ENCODE measurements around the gene OCIAD1.
"Not testable (repeated sequence)": the region's sequence is repeated elsewhere in the genome, so short reads cannot be mapped to it uniquely, and the experiment has no call there.

The OCIAD1 gene

DNA sequence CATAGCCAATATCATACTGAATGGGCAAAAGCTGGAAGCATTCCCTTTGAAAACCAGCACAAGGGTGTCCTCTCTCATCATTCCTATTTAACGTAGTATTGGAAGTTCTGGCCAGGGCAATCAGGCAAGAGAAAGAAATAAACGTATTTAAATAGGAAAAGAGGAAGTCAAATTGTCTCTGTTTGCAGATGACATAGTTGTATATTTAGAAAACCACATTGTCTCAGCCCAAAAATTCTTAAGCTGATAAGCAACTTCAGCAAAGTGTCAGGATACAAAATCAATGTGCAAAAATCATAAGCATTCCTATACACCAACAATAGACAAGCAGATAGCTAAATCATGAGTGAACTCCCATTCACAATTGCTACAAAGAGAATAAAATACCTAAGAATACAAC lies 9.5 kb upstream of the OCIAD1 start:
- not testable (repeated sequence) for H3K79me1 ChIP-seq (ENCODE audit: low read length); H2AK5ac ChIP-seq (ENCODE audit: low read length); H3K36me3 ChIP-seq (ENCODE audit: control insufficient read depth, insufficient read depth, low read length); H3K4me3 ChIP-seq (ENCODE audit: low read length); H3K4me1 ChIP-seq (ENCODE audit: control insufficient read depth, low read depth, low read length); H3K56ac ChIP-seq (ENCODE audit: low read length); H2BK15ac ChIP-seq (replicated peaks; ENCODE audit: low read depth); H2BK120ac ChIP-seq (ENCODE audit: low read depth, low read length); H4K8ac ChIP-seq (ENCODE audit: low read depth, low read length); H3K23ac ChIP-seq (ENCODE audit: low read length); DNase-seq; H3K79me2 ChIP-seq (ENCODE audit: control insufficient read depth, insufficient read depth, low read length); H3K27ac ChIP-seq (ENCODE audit: low read depth, low read length); H3K18ac ChIP-seq (ENCODE audit: low read length); H3K4me2 ChIP-seq (ENCODE audit: low read length); H4K5ac ChIP-seq (ENCODE audit: low read length); H3K9ac ChIP-seq (ENCODE audit: low read length); H3K27me3 ChIP-seq (ENCODE audit: insufficient read depth, low read length, poor library complexity); H2BK5ac ChIP-seq (ENCODE audit: low read length); H3K4ac ChIP-seq (ENCODE audit: low read depth, low read length)
- WGBS (ENCODE audit: extremely low coverage, insufficient coverage, low lambda C conversion rate): no CpG with 5 or more reads among the region's 2 CpGs

DNA sequence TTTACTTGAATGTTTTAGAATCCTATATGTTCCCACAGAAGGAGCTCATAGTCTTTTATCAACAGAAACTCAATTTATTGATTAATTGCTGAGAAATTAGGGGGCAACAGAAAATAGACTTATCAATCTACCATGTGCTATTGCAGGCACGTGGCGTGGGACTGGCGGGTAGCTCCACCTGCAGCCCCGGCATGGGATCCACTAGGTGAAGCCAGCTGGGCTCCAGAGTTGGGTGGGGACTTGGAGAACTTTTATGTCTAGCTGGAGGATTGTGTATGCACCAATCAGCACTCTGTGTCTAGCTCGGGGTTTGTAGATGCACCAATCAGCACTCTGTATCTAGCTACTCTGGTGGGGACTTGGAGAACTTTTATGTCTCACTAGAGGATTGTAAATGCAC lies 3.3 kb upstream of the OCIAD1 start:
- no peak for DNase-seq
- Histone ChIP-seq H3K36me3 (ENCODE audit: control insufficient read depth, insufficient read depth, low read length) (no peaks in the 10 kb centered on the region), H3K27me3 (ENCODE audit: insufficient read depth, low read length, poor library complexity) (no peaks in the 10 kb centered on the region), H3K56ac (ENCODE audit: low read length) (no peak overlapping the region), H2AK5ac (ENCODE audit: low read length) (no peak overlapping the region), H3K18ac (ENCODE audit: low read length) (no peak overlapping the region), H3K4me3 (ENCODE audit: low read length) (no peak overlapping the region), H3K23ac (ENCODE audit: low read length) (no peak overlapping the region), H2BK5ac (ENCODE audit: low read length) (no peak overlapping the region), H3K9ac (ENCODE audit: low read length) (no peak overlapping the region), H3K4me1 (ENCODE audit: control insufficient read depth, low read depth, low read length) (no peaks in the 10 kb centered on the region), H3K79me2 (ENCODE audit: control insufficient read depth, insufficient read depth, low read length) (peaks cover 12% of the 10 kb centered on the region), H4K8ac (ENCODE audit: low read depth, low read length) (no peak overlapping the region), H2BK120ac (ENCODE audit: low read depth, low read length) (no peak overlapping the region), H3K4me2 (ENCODE audit: low read length) (no peak overlapping the region), H2BK15ac (replicated peaks; ENCODE audit: low read depth) (no peak overlapping the region), H4K5ac (ENCODE audit: low read length) (no peak overlapping the region), H3K27ac (ENCODE audit: low read depth, low read length) (no peak overlapping the region), H3K4ac (ENCODE audit: low read depth, low read length) (no peak overlapping the region), H3K79me1 (ENCODE audit: low read length) (no peaks in the 10 kb centered on the region)
- no CpG with 5 or more reads among the region's 5 CpGs for WGBS (ENCODE audit: extremely low coverage, insufficient coverage, low lambda C conversion rate)

DNA sequence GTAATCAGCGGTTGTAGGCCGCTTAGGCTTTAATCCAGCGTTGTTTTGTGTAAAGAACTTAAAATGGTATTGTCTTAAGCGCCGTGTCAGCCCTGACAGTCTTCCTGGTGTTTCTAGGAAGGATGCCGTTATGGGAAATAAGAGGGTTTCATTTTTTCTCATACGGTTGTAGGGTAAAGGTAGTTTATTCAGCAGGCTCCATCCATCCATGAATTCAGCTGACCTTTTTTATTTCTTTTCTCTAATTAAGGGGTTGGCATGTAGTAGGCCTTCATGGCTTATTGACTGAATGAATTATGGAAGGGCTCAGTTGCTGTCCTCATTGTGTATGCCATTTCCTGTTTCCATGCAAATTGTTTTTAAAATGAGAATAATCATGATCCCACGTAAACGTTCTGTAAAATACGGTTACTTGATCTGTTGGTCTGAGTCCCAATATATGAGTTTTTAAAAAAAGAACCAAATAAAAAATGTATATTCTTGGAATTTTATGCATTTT lies 693 bp downstream of the OCIAD1 start:
- no peaks in the 10 kb centered on the region for H3K27me3 ChIP-seq (ENCODE audit: insufficient read depth, low read length, poor library complexity)

DNA sequence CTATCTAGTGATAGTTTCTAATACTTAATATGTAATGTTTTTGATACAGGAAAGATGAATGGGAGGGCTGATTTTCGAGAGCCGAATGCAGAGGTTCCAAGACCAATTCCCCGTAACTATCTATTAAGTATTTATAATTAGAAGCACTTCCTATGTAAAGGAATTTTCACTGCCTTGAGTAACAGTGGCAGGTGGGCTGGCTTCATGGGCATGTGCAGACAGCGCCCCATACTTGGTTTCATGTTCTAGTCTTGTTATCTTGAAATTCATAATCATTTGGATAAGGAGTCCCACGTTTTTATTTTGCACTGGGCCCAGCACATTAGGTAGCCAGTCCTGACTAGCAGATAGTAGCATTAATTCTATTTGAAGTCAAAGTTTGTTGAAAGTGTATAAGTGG lies 1.7 kb downstream of the OCIAD1 start:
- H3K27me3 ChIP-seq (ENCODE audit: insufficient read depth, low read length, poor library complexity): no peaks in the 10 kb centered on the region
- peaks cover 2% of the 10 kb centered on the region for H3K36me3 ChIP-seq (ENCODE audit: control insufficient read depth, insufficient read depth, low read length)
- no peak overlapping the region for H2BK5ac ChIP-seq (ENCODE audit: low read length)
- no peak overlapping the region for H2BK15ac ChIP-seq (replicated peaks; ENCODE audit: low read depth)
- H2AK5ac ChIP-seq (ENCODE audit: low read length): no peak overlapping the region
- peaks cover 2% of the 10 kb centered on the region for H3K79me1 ChIP-seq (ENCODE audit: low read length)
- no peak overlapping the region for H3K4ac ChIP-seq (ENCODE audit: low read depth, low read length)
- H3K4me2 ChIP-seq (ENCODE audit: low read length): peak overlapping the region; percentile 32
- H3K56ac ChIP-seq (ENCODE audit: low read length): peak overlapping the region; percentile 43
- peak; percentile 11 for DNase-seq
- peaks cover 20% of the 10 kb centered on the region for H3K79me2 ChIP-seq (ENCODE audit: control insufficient read depth, insufficient read depth, low read length)
- H4K5ac ChIP-seq (ENCODE audit: low read length): no peak overlapping the region
- H3K23ac ChIP-seq (ENCODE audit: low read length): no peak overlapping the region
- no peak overlapping the region for H3K4me3 ChIP-seq (ENCODE audit: low read length)
- no peak overlapping the region for H3K27ac ChIP-seq (ENCODE audit: low read depth, low read length)
- H3K18ac ChIP-seq (ENCODE audit: low read length): no peak overlapping the region
- no peak overlapping the region for H3K9ac ChIP-seq (ENCODE audit: low read length)
- no CpG with 5 or more reads among the region's 5 CpGs for WGBS (ENCODE audit: extremely low coverage, insufficient coverage, low lambda C conversion rate)
- H3K4me1 ChIP-seq (ENCODE audit: control insufficient read depth, low read depth, low read length): no peaks in the 10 kb centered on the region
- H4K8ac ChIP-seq (ENCODE audit: low read depth, low read length): no peak overlapping the region
- H2BK120ac ChIP-seq (ENCODE audit: low read depth, low read length): no peak overlapping the region

More for the DNA sequence above, 693 bp downstream of the OCIAD1 start:
- Histone ChIP-seq H4K5ac (ENCODE audit: low read length) (peak overlapping the region; percentile 33), H3K23ac (ENCODE audit: low read length) (peak overlapping the region; percentile 7), H3K4me3 (ENCODE audit: low read length) (peak overlapping the region; percentile 61), H4K8ac (ENCODE audit: low read depth, low read length) (no peak overlapping the region), H3K36me3 (ENCODE audit: control insufficient read depth, insufficient read depth, low read length) (peaks cover 2% of the 10 kb centered on the region), H2BK120ac (ENCODE audit: low read depth, low read length) (no peak overlapping the region), H2AK5ac (ENCODE audit: low read length) (peak overlapping the region; percentile 6), H3K79me2 (ENCODE audit: control insufficient read depth, insufficient read depth, low read length) (peaks cover 20% of the 10 kb centered on the region), H3K18ac (ENCODE audit: low read length) (no peak overlapping the region), H3K27ac (ENCODE audit: low read depth, low read length) (peak overlapping the region; percentile 93), H2BK5ac (ENCODE audit: low read length) (peak overlapping the region; percentile 84), H3K4me2 (ENCODE audit: low read length) (peak overlapping the region; percentile 48), H2BK15ac (replicated peaks; ENCODE audit: low read depth) (no peak overlapping the region), H3K9ac (ENCODE audit: low read length) (peak overlapping the region; percentile 90), H3K56ac (ENCODE audit: low read length) (peak overlapping the region; percentile 98), H3K4ac (ENCODE audit: low read depth, low read length) (no peak overlapping the region), H3K4me1 (ENCODE audit: control insufficient read depth, low read depth, low read length) (no peaks in the 10 kb centered on the region), H3K79me1 (ENCODE audit: low read length) (peaks cover 2% of the 10 kb centered on the region)
- DNase-seq: no peak
- WGBS (ENCODE audit: extremely low coverage, insufficient coverage, low lambda C conversion rate): no CpG with 5 or more reads among the region's 10 CpGs

DNA sequence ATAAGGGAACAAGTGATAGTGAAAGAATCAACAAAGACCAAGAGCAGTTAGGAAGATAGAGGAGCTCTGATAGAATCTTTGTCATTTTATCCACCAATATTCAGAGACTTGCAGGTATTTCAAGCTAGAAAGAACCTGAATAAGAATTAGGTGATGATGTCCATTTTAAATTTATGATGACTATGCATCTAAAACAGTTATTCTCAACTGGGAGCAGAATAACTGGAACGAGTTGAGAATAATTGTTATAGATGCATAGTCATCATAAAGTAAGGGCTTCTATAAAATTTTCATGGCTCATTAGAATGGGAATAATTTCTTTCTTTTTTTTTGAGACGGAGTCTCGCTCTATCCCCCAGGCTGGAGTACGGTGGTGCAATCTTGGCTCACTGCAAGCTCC lies 5.8 kb downstream of the OCIAD1 start:
- no CpG with 5 or more reads among the region's 4 CpGs for WGBS (ENCODE audit: extremely low coverage, insufficient coverage, low lambda C conversion rate)
- no peak overlapping the region for H2AK5ac ChIP-seq (ENCODE audit: low read length)
- H3K56ac ChIP-seq (ENCODE audit: low read length): no peak overlapping the region
- no peak overlapping the region for H2BK15ac ChIP-seq (replicated peaks; ENCODE audit: low read depth)
- H2BK5ac ChIP-seq (ENCODE audit: low read length): no peak overlapping the region
- no peak overlapping the region for H4K8ac ChIP-seq (ENCODE audit: low read depth, low read length)
- peaks cover 28% of the 10 kb centered on the region for H3K79me2 ChIP-seq (ENCODE audit: control insufficient read depth, insufficient read depth, low read length)
- H3K9ac ChIP-seq (ENCODE audit: low read length): no peak overlapping the region
- no peak overlapping the region for H3K23ac ChIP-seq (ENCODE audit: low read length)
- no peak overlapping the region for H3K4ac ChIP-seq (ENCODE audit: low read depth, low read length)
- no peak for DNase-seq
- peaks cover 2% of the 10 kb centered on the region for H3K36me3 ChIP-seq (ENCODE audit: control insufficient read depth, insufficient read depth, low read length)
- no peak overlapping the region for H3K4me3 ChIP-seq (ENCODE audit: low read length)
- no peaks in the 10 kb centered on the region for H3K4me1 ChIP-seq (ENCODE audit: control insufficient read depth, low read depth, low read length)
- H3K4me2 ChIP-seq (ENCODE audit: low read length): no peak overlapping the region
- H3K27me3 ChIP-seq (ENCODE audit: insufficient read depth, low read length, poor library complexity): no peaks in the 10 kb centered on the region
- no peak overlapping the region for H4K5ac ChIP-seq (ENCODE audit: low read length)
- H2BK120ac ChIP-seq (ENCODE audit: low read depth, low read length): no peak overlapping the region
- no peak overlapping the region for H3K18ac ChIP-seq (ENCODE audit: low read length)
- peaks cover 8% of the 10 kb centered on the region for H3K79me1 ChIP-seq (ENCODE audit: low read length)
- no peak overlapping the region for H3K27ac ChIP-seq (ENCODE audit: low read depth, low read length)
